Activated gamma-delta T cell treated with Interleukin-2 at 50 U/mL for 16 hours (primary cell): Measurements from ENCODE around the gene LSG1.
"Not testable (repeated sequence)": the region's sequence is repeated elsewhere in the genome, so short reads cannot be mapped to it uniquely, and the experiment has no call there.

Source experiments
- DNase-seq: peaks from one replicate; pipeline ENCODE4 v3.0.0-alpha.2; 2020

Gene LSG1

GRCh38 chr3:194617143-194617671, 54.8 kb downstream of the LSG1 start:
- DNase-seq, result no peak

- no peak for DNase-seq
Measured at GRCh38 chr3:194615226-194615625, 56.8 kb downstream of the LSG1 start.

GRCh38 chr3:194612221-194612620, 59.8 kb downstream of the LSG1 start:
- DNase-seq, result no peak

- no peak for DNase-seq
Measured at GRCh38 chr3:194610689-194611088, 61.3 kb downstream of the LSG1 start.

GRCh38 chr3:194609601-194610000, 62.4 kb downstream of the LSG1 start:
- no peak for DNase-seq

- no peak for DNase-seq
Measured at GRCh38 chr3:194608981-194609380, 63.0 kb downstream of the LSG1 start.

- no peak for DNase-seq
Measured at GRCh38 chr3:194607592-194608389, 64.2 kb downstream of the LSG1 start.

- no peak for DNase-seq
Measured at GRCh38 chr3:194606941-194607340, 65.0 kb downstream of the LSG1 start.

- DNase-seq, result no peak
Measured at GRCh38 chr3:194606163-194606562, 65.8 kb downstream of the LSG1 start.

- DNase-seq, result not testable (repeated sequence)
Measured at GRCh38 chr3:194605314-194605713, 66.7 kb downstream of the LSG1 start.

- DNase-seq, result no peak
Measured at GRCh38 chr3:194604837-194605236, 67.2 kb downstream of the LSG1 start.

- no peak for DNase-seq
Measured at GRCh38 chr3:194604126-194604525, 67.9 kb downstream of the LSG1 start.

- DNase-seq, result no peak
Measured at GRCh38 chr3:194602669-194603171, 69.3 kb downstream of the LSG1 start.

- DNase-seq, result no peak
Measured at GRCh38 chr3:194598771-194599557, 73.0 kb downstream of the LSG1 start.

- DNase-seq, result no peak
Measured at GRCh38 chr3:194596906-194597305, 75.1 kb downstream of the LSG1 start.

GRCh38 chr3:194592798-194593752, 78.9 kb downstream of the LSG1 start:
- DNase-seq, result no peak
